HepG2 (cell line): ENCODE data around the gene GMEB2. TPM values are rescaled to one million over a fixed set of nuclear protein-coding genes. Genes with fewer than 3 reads are reported as not detected.
A peak's percentile ranks its signal among the peaks of the same experiment; 100 is the strongest.

Source experiments
- ATAC-seq: fragments of 200-7000 bp; cut with Tn5 transposase; 3 replicates; pipeline ENCODE4 v1.9.1; 2020; ENCODE audit warnings: mild to moderate bottlenecking, moderate library complexity
- BruUV-seq: library from RNA; stranded (reverse); fragments of 400-500 nt; replicated peaks from 2 replicates; lab custom pipeline; 2021; lab: Mats Ljungman, UMichigan
- CTCF ChIA-PET: fragments of 300-600 bp; formaldehyde crosslinking; extraction: SDS; loops from one replicate; lab custom pipeline; 2021; ENCODE audit warnings: low total read pairs, inconsistent platforms, low intra/inter-chr PET ratio; lab: Yijun Ruan, JAX
- POLR2A ChIA-PET: fragments of 350-600 bp; sonication (Branson Sonifier 250); formaldehyde crosslinking; loops from one replicate; lab custom pipeline; 2020; ENCODE audit warnings: antibody characterized with exemption, inconsistent platforms; lab: Yijun Ruan, JAX
- DNase-seq: peaks from one replicate; pipeline ENCODE4 v3.0.0-alpha.2; 2015; ENCODE audit warnings: low spot score
- FAIRE-seq: peaks from 3 replicates; lab custom pipeline; 2011; peaks lifted over from hg19 to GRCh38; lab: Jason Lieb, UNC
- H2AFZ ChIP-seq: one replicate; pipeline ENCODE4 v1.6.1; 2011; ENCODE audit warnings: low read length, inconsistent platforms
- H3K27ac ChIP-seq: fragments of 300-600 bp; 3 replicates; pipeline ENCODE4 v1.8.0; 2011; ENCODE audit warnings: mixed run types, mild to moderate bottlenecking, mixed read lengths, low read length, inconsistent platforms; ENCODE audit not compliant: insufficient read depth; ENCODE audit errors: extremely low read length
- H3K27me3 ChIP-seq, 2 experiments: fragments of 200-600 bp in 1 of 2; 2 replicates in 1 of 2; 3 replicates in 1 of 2; pipeline versions ENCODE4 v1.6.0 to v1.8.0; 2011; ENCODE audit warnings: low read length in 2 of 2, mild to moderate bottlenecking in 2 of 2, moderate library complexity in 2 of 2, inconsistent platforms in 1 of 2; ENCODE audit not compliant: insufficient read depth in 2 of 2, control insufficient read depth in 1 of 2
- H3K36me3 ChIP-seq, 2 experiments: fragments of 200-600 bp in 1 of 2; replicated peaks in 1 of 2; 2 replicates in 1 of 2; 3 replicates in 1 of 2; pipeline versions ENCODE4 v1.5.1 to v1.8.0; 2011; ENCODE audit warnings: low read length in 2 of 2, inconsistent platforms in 1 of 2; ENCODE audit not compliant: insufficient read depth in 2 of 2, control insufficient read depth in 1 of 2
- H3K4me1 ChIP-seq: 2 replicates; pipeline ENCODE4 v1.5.1; 2012; ENCODE audit warnings: low read length, inconsistent platforms; ENCODE audit not compliant: insufficient read depth
- H3K4me2 ChIP-seq: 2 replicates; pipeline ENCODE4 v1.6.0; 2011; ENCODE audit warnings: low read depth, low read length, inconsistent platforms
- H3K4me3 ChIP-seq, 3 experiments: fragments of 200-600 bp in 1 of 3; sonication (generic), shearing (Covaris generic) in 1 of 3; replicated peaks in 1 of 3; 2 replicates each; pipeline ENCODE4 v1.5.1; 2011 to 2016; ENCODE audit warnings: low read length in 3 of 3, inconsistent platforms in 2 of 3, low read depth in 2 of 3, mild to moderate bottlenecking in 2 of 3, control low read depth in 1 of 3, mixed read lengths in 1 of 3; ENCODE audit not compliant: insufficient read depth in 1 of 3
- H3K79me2 ChIP-seq: one replicate; pipeline ENCODE4 v1.6.1; 2011; ENCODE audit warnings: low read length, inconsistent platforms; ENCODE audit not compliant: insufficient read depth
- H3K9ac ChIP-seq: 2 replicates; pipeline ENCODE4 v1.6.0; 2011; ENCODE audit warnings: mild to moderate bottlenecking, low read depth, low read length, inconsistent platforms; ENCODE audit not compliant: insufficient read depth
- H3K9me3 ChIP-seq: 2 replicates; pipeline ENCODE4 v1.5.1; 2012; ENCODE audit warnings: mild to moderate bottlenecking, low read length
- H4K20me1 ChIP-seq: 2 replicates; pipeline ENCODE4 v1.6.0; 2011; ENCODE audit warnings: inconsistent platforms, mild to moderate bottlenecking, low read length, moderate library complexity; ENCODE audit not compliant: insufficient read depth
- AGO2 ChIP-seq: fragments of 200-400 bp; formaldehyde crosslinking; optimal IDR thresholded peaks from 2 replicates; pipeline ENCODE3; 2017; ENCODE audit warnings: mild to moderate bottlenecking, low read depth, low read length, moderate library complexity
- BRCA1 ChIP-seq: sonication (generic); formaldehyde crosslinking; IDR thresholded peaks from 2 replicates; pipeline ENCODE4 v1.4.0; 2020; ENCODE audit warnings: missing genetic modification reagents
- JUN ChIP-seq: sonication (generic); formaldehyde crosslinking; IDR thresholded peaks from 2 replicates; pipeline ENCODE4 v1.4.0; 2020; ENCODE audit warnings: mild to moderate bottlenecking, missing genetic modification reagents
- KDM2A ChIP-seq: sonication (generic); formaldehyde crosslinking; IDR thresholded peaks from 2 replicates; pipeline ENCODE4 v1.4.0; 2020; ENCODE audit warnings: low read depth, missing genetic modification reagents, borderline replicate concordance
- SP140L ChIP-seq: sonication (generic); formaldehyde crosslinking; IDR thresholded peaks from 2 replicates; pipeline ENCODE4 v1.4.0; 2020; ENCODE audit warnings: missing genetic modification reagents, borderline replicate concordance
- TOE1 ChIP-seq: sonication (generic); formaldehyde crosslinking; IDR thresholded peaks from 2 replicates; pipeline ENCODE4 v1.4.0; 2020; ENCODE audit warnings: mild to moderate bottlenecking, missing genetic modification reagents
- TSC22D2 ChIP-seq: sonication (generic); formaldehyde crosslinking; IDR thresholded peaks from 2 replicates; pipeline ENCODE4 v1.5.1; 2020; ENCODE audit warnings: missing genetic modification reagents, mild to moderate bottlenecking, borderline replicate concordance
- ZBTB38 ChIP-seq: sonication (generic); formaldehyde crosslinking; IDR thresholded peaks from 2 replicates; pipeline ENCODE4 v1.5.1; 2020; ENCODE audit warnings: mild to moderate bottlenecking, missing genetic modification reagents
- ZC3H13 ChIP-seq: sonication (generic); formaldehyde crosslinking; IDR thresholded peaks from 2 replicates; pipeline ENCODE4 v1.8.1; 2023; ENCODE audit warnings: mild to moderate bottlenecking, missing genetic modification reagents, moderate library complexity
- ZC3H4 ChIP-seq: sonication (generic); formaldehyde crosslinking; IDR thresholded peaks from 2 replicates; pipeline ENCODE4 v1.4.0; 2020; ENCODE audit warnings: missing genetic modification reagents, borderline replicate concordance
- ZNF407 ChIP-seq: sonication (generic); formaldehyde crosslinking; IDR thresholded peaks from one replicate; pipeline ENCODE4 v1.5.1; 2020; ENCODE audit warnings: mild to moderate bottlenecking, missing genetic modification reagents; ENCODE audit errors: not compliant biosample characterization
- ZNF567 ChIP-seq: sonication (generic); formaldehyde crosslinking; IDR thresholded peaks from 2 replicates; pipeline ENCODE4 v1.8.1; 2023; ENCODE audit warnings: mild to moderate bottlenecking, missing genetic modification reagents, borderline replicate concordance
- ZNF766 ChIP-seq: sonication (generic); formaldehyde crosslinking; IDR thresholded peaks from 2 replicates; pipeline ENCODE4 v1.5.0; 2020; ENCODE audit warnings: missing genetic modification reagents, borderline replicate concordance
- WGBS: methylation state at CpG from one replicate; pipeline ENCODE4 v1.1.6; 2017; ENCODE audit warnings: low lambda C conversion rate; 5-methylcytosine and 5-hydroxymethylcytosine counted together
- in situ Hi-C: cut with HindIII; loops from 2 replicates; pipeline ENCODE4 v1.10.0; 2017; ENCODE audit warnings: low pct_unique_long_range_greater_than_20kb; ENCODE audit not compliant: extremely low pct_ligation_motif_present
- intact Hi-C: fragments of 100-400 bp; cut with micrococcal nuclease; formaldehyde crosslinking; loops from one replicate; pipeline ENCODE4 v1.10.0; 2022; ENCODE audit not compliant: unreplicated experiment
- polyA plus RNA-seq, 8 experiments: library from polyadenylated mRNA; depleted of rRNA in 3 of 8; stranded (reverse) in 7 of 8; unstranded in 1 of 8; fragments of >200 nt; fragmentation: Illumina TruSeq in 4 of 8; extraction: Trizol in 4 of 8; gene quantifications; 2 replicates each; pipeline versions ENCODE4 v1.2.1 to v1.2.3, GENCODE V29; 2011 to 2016; ENCODE audit warnings: low read depth in 4 of 8, missing spikeins in 1 of 8, mixed read lengths in 1 of 8; ENCODE audit not compliant: insufficient read depth in 1 of 8
- total RNA-seq, 5 experiments: library from RNA; depleted of rRNA; stranded (reverse); fragments of >200 nt; fragmentation: Illumina TruSeq; extraction: Trizol; gene quantifications; 2 replicates each; pipeline ENCODE4 v1.2.3, GENCODE V29; 2016; ENCODE audit warnings: low read depth in 1 of 5

GMEB2 gene
- total and polyA plus RNA-seq, 2 of the 13 experiments (the other 11 are each of a cell fraction or from before 2014, with no cell fraction given): 10.6 to 12.4 TPM

GRCh38 chr20:63586797-63587196 lies 40.1 kb downstream of the GMEB2 start:
- ChIA-PET CTCF (no interaction called here), POLR2A (no interaction called here)
- Histone ChIP-seq H3K4me2 (no peak overlapping the region), H3K27me3 (peaks cover 0 to 7% of the 10 kb centered on the region in 2 experiments; a peak in 2 of 5 replicates), H3K9ac (no peak overlapping the region), H3K4me1 (peaks cover 33% of the 10 kb centered on the region), H2AFZ (no peak overlapping the region), H3K27ac (no peak overlapping the region), H3K36me3 (peaks cover 8 to 10% of the 10 kb centered on the region in 2 experiments; a peak in 4 of 5 replicates), H3K9me3 (no peaks in the 10 kb centered on the region), H3K4me3 (no peak overlapping the region), H3K79me2 (no peaks in the 10 kb centered on the region), H4K20me1 (no peaks in the 10 kb centered on the region)
- TF ChIP-seq ZNF407 (no peak), ZC3H4 (CRISPR knock-in tag) (no peak), ZNF766 (CRISPR knock-in tag) (no peak), JUN (no peak), ZNF567 (CRISPR knock-in tag) (no peak), SP140L (CRISPR knock-in tag) (no peak), TSC22D2 (no peak), KDM2A (CRISPR knock-in tag) (0 out of 2 replicates have a peak, but pooled peaks have one; percentile 42), TOE1 (no peak), BRCA1 (CRISPR knock-in tag) (no peak), ZC3H13 (0 out of 2 replicates have a peak, but pooled peaks have one; percentile 53), ZBTB38 (CRISPR knock-in tag) (0 out of 2 replicates have a peak, but pooled peaks have one; percentile 19), AGO2 (peak; percentile 77)
- no peak for ATAC-seq
- no peak for DNase-seq
- intact Hi-C loops (no loop called here), in situ Hi-C loops (no loop called here)
- 88% methylated on average over 17 of the region's 17 CpGs for WGBS
- FAIRE-seq: no peak
- BruUV-seq: no TSS peak
